HG03460 (cell line): Measurements from ENCODE around the gene SWSAP1.

Experiments used
- ATAC-seq: cut with Tn5 transposase; IDR thresholded peaks from one replicate; pipeline ENCODE4 v1.9.1; 2021; ENCODE audit not compliant: unreplicated experiment

Gene SWSAP1

GRCh38 chr19:11408591-11408990 is 34.1 kb downstream of the SWSAP1 start:
- no peak for ATAC-seq

DNA sequence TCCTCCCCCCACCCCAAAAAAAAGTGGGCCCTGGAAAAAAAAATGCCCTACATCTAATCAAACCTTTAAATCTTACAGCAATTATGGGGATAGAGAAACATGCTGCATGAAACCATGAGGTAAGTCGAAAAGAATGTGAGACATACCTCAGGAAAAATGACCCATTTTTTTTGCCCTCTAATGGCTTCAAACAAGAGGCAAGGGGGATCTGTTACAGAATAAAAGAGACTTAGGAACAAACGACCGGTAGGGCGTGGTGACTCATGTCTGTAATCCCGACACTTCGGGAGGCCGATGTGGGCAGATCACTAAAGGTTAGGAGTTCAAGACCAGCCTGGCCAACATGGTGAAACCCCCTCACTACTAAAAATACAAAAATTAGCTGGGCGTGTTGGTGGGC is 36.2 kb downstream of the SWSAP1 start:
- no peak for ATAC-seq

GRCh38 chr19:11414544-11414943 is 40.1 kb downstream of the SWSAP1 start:
- ATAC-seq, result no peak

DNA sequence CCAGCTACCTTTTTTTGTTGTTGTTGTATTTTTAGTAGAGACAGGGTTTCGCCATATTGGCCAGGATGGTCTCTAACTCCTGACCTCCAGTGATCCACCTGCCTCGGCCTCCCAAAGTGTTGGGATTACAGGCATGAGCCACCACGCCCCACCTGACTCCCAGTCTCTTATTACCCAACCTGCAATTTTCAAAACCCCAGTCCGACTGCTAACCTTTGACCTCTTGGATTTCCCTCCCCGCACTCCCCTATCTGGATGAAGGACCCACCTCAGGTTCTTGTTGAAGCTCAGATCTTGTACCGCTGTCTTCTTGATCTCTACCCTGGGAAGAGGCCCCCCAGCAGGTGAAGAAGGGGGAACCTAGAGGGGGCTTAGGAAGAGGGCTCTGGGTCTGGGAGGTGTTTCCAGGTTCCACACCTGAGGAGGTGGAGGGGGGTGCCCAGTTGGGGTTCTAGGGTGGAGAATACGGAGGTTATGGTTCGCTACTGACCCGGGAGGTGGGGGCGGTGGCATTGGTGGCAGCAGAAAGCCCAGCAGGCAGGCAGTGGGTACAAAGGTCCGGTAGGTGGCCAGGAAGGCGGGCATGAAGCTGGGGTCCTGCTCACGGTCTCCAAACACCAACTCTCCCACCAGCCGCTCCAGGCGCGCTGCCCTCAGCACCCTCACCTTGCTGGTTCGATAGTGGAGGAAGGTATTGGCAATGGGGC is 42.0 kb downstream of the SWSAP1 start:
- no peak for ATAC-seq

GRCh38 chr19:11418094-11418548 is 43.7 kb downstream of the SWSAP1 start:
- no peak for ATAC-seq

DNA sequence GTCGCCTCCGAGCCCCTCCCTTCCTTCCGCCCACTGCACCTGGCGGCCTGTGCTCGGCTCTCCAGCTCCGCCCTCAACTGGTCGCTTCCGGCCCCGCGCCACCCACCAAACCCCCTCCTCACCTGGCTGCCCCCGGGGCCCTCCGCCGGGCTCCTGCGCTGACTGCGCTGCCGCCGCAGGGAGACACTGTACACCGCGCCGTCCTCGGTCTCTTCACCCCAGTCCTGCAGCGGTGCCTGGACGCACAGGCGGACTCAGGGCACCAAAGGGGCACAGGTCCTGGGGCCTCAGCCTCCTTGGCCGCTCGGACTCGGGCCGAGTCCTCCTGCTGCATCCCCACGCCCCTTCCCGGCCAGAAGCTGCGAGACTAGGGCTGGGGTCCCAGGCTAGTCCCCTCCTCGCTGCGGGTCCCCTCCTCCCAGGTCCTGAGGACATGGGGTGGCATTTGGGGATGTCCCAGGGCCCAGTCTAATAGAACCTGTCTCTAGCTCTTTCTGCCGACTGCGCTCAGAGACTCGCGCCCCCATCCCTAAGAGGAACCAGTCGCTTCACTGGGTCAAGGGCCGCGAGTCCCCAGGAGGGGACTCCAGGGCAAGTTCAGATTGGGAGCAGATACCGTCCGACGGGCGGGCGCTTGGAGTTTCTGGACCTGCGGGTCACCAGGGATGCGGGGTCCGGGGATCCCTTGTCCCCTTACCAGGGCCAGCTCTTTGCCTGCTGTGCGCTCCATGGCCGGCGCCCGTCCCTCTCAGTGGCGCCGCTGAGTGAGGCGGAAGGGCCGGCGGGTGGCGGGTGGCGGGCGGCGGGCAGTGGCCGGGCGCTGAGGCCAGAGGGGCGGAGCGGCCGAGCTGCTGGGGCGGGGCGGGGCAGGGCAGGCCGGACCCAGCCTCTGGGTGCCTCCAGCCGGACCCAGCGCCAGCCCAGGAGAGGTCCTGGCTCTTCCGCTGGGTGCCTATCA is 44.4 kb downstream of the SWSAP1 start, which contains the start of gene RGL3:
RGL3 (minus strand) TSS at position 766 of the 958 bp plus-strand sequence; CDS start at position 730, 36 bp downstream.
- ATAC-seq, result no peak

GRCh38 chr19:11420429-11421370 is 46.2 kb downstream of the SWSAP1 start:
- ATAC-seq, result no peak

DNA sequence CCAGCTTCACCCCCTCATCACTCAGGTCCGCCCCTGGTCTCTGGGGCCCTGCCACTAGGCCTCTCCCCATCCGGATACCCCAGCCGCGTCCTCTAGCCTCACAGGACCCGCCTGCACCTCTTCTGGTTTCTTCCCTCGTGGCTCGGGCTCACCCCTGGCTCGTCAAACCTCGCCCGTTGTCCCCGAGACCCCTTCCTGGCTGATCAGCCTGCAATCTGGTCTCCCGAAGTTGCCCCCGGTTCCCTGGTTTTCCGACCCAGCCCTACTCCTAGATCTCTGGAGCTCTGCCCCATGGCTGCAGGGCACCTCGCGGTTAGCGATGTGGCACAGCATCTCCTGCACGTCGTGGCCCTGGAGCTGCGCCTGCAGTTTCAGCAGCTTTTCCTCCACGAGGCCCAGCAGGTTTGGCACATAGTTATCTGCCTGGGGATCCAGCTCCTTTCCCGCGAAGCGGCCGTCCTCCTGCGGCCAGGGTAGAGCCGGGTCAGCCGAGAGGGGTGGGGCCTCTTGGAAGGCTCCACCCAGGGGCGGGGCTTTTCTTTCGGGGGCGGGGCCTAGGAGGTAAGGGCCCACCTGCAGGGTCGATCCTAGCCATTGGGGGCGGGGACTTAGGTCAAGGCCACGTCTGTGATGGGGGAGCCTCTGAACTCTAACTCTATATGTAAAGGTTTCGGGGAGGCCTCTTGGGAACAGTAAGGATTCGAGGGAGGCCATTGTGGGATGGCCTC is 47.1 kb downstream of the SWSAP1 start:
- ATAC-seq, result peak; percentile 49

- peak; percentile 56 for ATAC-seq
Measured at GRCh38 chr19:11422163-11423065, 47.9 kb downstream of the SWSAP1 start.

DNA sequence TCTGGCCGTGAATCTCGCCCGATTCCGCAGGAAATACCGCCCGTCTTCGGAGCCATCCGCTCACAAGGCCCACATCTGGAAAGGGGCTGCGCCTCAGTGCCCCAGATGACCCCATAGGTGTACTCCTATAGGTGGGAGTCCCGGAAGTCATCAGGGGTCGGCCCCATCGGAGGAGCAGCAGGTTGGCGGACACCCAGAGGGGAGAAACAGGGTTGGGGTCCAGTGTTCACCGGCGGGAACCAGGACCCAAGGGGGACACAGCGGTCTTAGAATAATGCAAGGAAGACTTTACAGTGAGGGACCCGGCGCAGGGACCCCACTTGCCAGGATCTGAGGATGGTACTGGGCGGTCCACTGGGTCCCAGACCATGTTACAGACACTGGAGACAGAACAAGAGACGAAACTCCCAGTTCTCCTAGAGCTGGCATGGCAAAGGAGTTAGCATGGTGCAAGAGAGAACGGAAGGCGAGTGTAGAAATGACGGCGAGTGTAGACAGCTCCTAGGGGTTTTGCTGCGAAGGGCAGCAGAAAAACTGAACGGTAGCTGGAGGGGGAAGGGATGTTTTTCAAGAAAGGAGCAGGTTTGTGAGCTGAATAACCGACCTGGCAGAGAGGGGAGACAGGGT is 48.8 kb downstream of the SWSAP1 start:
- no peak for ATAC-seq

- no peak for ATAC-seq
Measured at GRCh38 chr19:11423791-11424181, 49.3 kb downstream of the SWSAP1 start.
